SK-N-MC (cell line): ENCODE measurements around the gene GNAI2.

ENCODE experiments used
- EZH2 ChIP-seq: fragments of 200-600 bp; sonication (generic); IDR thresholded peaks from one replicate; pipeline ENCODE4 v1.6.1; 2017; ENCODE audit warnings: antibody characterized with exemption
- POLR2AphosphoS5 ChIP-seq: IDR thresholded peaks from 2 replicates; pipeline ENCODE4 v1.6.1; 2012; ENCODE audit warnings: mild to moderate bottlenecking, low read depth, low read length, borderline replicate concordance

- TF ChIP-seq POLR2AphosphoS5 = no peak
- TF ChIP-seq EZH2 = no peak
These were observed 46.7 kb upstream of the GNAI2 start for GRCh38 chr3:50189274-50189673.
